CD4-positive, alpha-beta T cell (primary cell): Measurements from ENCODE around the gene HMCN1. TPM values are rescaled to one million over a fixed set of nuclear protein-coding genes. Genes with fewer than 3 reads are reported as not detected.

Experiments used
- ATAC-seq: fragments of 200-7000 bp; cut with Tn5 transposase; one replicate; pipeline ENCODE4 v1.10.0; 2022; ENCODE audit warnings: mild to moderate bottlenecking; ENCODE audit not compliant: poor library complexity
- CTCF ChIA-PET: fragments of 350-600 bp; sonication (Branson Sonifier 250); formaldehyde crosslinking; loops from one replicate; lab custom pipeline; 2021; ENCODE audit warnings: antibody characterized with exemption, inconsistent platforms; lab: Charles Lee
- POLR2A ChIA-PET: fragments of 350-600 bp; sonication (Branson Sonifier 250); formaldehyde crosslinking; loops from one replicate; lab custom pipeline; 2021; ENCODE audit warnings: antibody characterized with exemption, inconsistent platforms; lab: Charles Lee
- DNase-seq, 14 experiments: peaks; one replicate each; pipeline ENCODE4 v3.0.0-alpha.2; 2013 to 2020; ENCODE audit warnings: mixed read lengths in 2 of 14
- H3K27ac ChIP-seq, 2 donors: one replicate each; pipeline versions ENCODE4 v1.5.1 to v1.7.0; 2013; ENCODE audit warnings: low read length in 2 of 2, low read depth in 1 of 2, mild to moderate bottlenecking in 1 of 2
- H3K27me3 ChIP-seq, 2 experiments: 1 replicate in 1 of 2; 2 replicates in 1 of 2; pipeline versions ENCODE4 v1.6.1 to v1.7.0; 2013; ENCODE audit warnings: low read length in 2 of 2, control low read depth in 1 of 2, mild to moderate bottlenecking in 1 of 2, moderate library complexity in 1 of 2; ENCODE audit not compliant: insufficient read depth in 2 of 2, control insufficient read depth in 1 of 2
- H3K36me3 ChIP-seq: one replicate; pipeline ENCODE4 v1.6.1; 2013; ENCODE audit warnings: low read length, control low read depth; ENCODE audit not compliant: insufficient read depth
- H3K4me1 ChIP-seq: one replicate; pipeline ENCODE4 v1.6.1; 2013; ENCODE audit warnings: low read length, control low read depth; ENCODE audit not compliant: insufficient read depth
- H3K4me3 ChIP-seq: one replicate; pipeline ENCODE4 v1.5.1; 2013; ENCODE audit warnings: mild to moderate bottlenecking, low read length, moderate library complexity
- H3K9me3 ChIP-seq, 2 experiments: 1 replicate in 1 of 2; 2 replicates in 1 of 2; pipeline versions ENCODE4 v1.6.1 to v1.7.0; 2013; ENCODE audit warnings: low read length in 2 of 2, mild to moderate bottlenecking in 2 of 2, control low read depth in 1 of 2, moderate library complexity in 1 of 2; ENCODE audit not compliant: control insufficient read depth in 1 of 2, insufficient read depth in 1 of 2
- H3K27ac Mint-ChIP-seq: one replicate; pipeline ENCODE4 v1.8.0; 2020; ENCODE audit warnings: mixed read lengths
- H3K27me3 Mint-ChIP-seq: one replicate; pipeline ENCODE4 v1.8.0; 2021; ENCODE audit warnings: mixed read lengths
- H3K36me3 Mint-ChIP-seq: one replicate; pipeline ENCODE4 v1.8.0; 2021; ENCODE audit warnings: low read depth, mixed read lengths
- H3K4me1 Mint-ChIP-seq: one replicate; pipeline ENCODE4 v1.8.0; 2021; ENCODE audit warnings: low read depth, mixed read lengths
- H3K4me3 Mint-ChIP-seq: one replicate; pipeline ENCODE4 v1.8.0; 2020; ENCODE audit warnings: mild to moderate bottlenecking, mixed read lengths
- H3K9me3 Mint-ChIP-seq: one replicate; pipeline ENCODE4 v1.8.0; 2020; ENCODE audit warnings: mixed read lengths
- intact Hi-C, 2 experiments: fragments of 100-400 bp; cut with DNase I in 1 of 2; cut with micrococcal nuclease in 1 of 2; formaldehyde crosslinking; loops; one replicate each; pipeline versions ENCODE4 v1.15.1 to v1.9.0; 2023 to 2025; cut with DNase I, micrococcal nuclease
- total RNA-seq, 174 experiments: library from RNA in 2 of 174; stranded (reverse) in 2 of 174; gene quantifications; one replicate each; pipeline ENCODE4 v1.2.3 and lab custom pipeline; 2021 to 2026
- TF ChIP-seq, protein P1 (sequence below): fragments of 200-600 bp; IDR thresholded peaks from one replicate; pipeline ENCODE4 v1.8.0; 2022; ENCODE audit warnings: antibody characterized with exemption, mild to moderate bottlenecking

The HMCN1 gene
- total RNA-seq, 2 experiments from 2014 or later: 0.14 TPM

- intact Hi-C loops: no loop called here
- H3K27ac Mint-ChIP-seq: no peak overlapping the region
- TF ChIP-seq, protein P1, sequence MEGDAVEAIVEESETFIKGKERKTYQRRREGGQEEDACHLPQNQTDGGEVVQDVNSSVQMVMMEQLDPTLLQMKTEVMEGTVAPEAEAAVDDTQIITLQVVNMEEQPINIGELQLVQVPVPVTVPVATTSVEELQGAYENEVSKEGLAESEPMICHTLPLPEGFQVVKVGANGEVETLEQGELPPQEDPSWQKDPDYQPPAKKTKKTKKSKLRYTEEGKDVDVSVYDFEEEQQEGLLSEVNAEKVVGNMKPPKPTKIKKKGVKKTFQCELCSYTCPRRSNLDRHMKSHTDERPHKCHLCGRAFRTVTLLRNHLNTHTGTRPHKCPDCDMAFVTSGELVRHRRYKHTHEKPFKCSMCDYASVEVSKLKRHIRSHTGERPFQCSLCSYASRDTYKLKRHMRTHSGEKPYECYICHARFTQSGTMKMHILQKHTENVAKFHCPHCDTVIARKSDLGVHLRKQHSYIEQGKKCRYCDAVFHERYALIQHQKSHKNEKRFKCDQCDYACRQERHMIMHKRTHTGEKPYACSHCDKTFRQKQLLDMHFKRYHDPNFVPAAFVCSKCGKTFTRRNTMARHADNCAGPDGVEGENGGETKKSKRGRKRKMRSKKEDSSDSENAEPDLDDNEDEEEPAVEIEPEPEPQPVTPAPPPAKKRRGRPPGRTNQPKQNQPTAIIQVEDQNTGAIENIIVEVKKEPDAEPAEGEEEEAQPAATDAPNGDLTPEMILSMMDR: no peak
- Histone ChIP-seq H3K4me3 (no peak overlapping the region), H3K4me1 (no peaks in the 10 kb centered on the region), H3K36me3 (no peaks in the 10 kb centered on the region), H3K27me3 (peaks cover 3 to 7% of the 10 kb centered on the region in 2 experiments), H3K27ac (no peak overlapping the region), H3K9me3 (no peaks in the 10 kb centered on the region)
- no peak for ATAC-seq
- no peaks in the 10 kb centered on the region for H3K9me3 Mint-ChIP-seq
- CTCF ChIA-PET: no interaction called here
- peaks cover 6% of the 10 kb centered on the region for H3K27me3 Mint-ChIP-seq
- no peaks in the 10 kb centered on the region for H3K4me1 Mint-ChIP-seq
- H3K4me3 Mint-ChIP-seq: no peak overlapping the region
- H3K36me3 Mint-ChIP-seq: no peaks in the 10 kb centered on the region
- no peak for DNase-seq
- POLR2A ChIA-PET: no interaction called here
Observed at GRCh38 chr1:185837711-185838110, 103.5 kb downstream of the HMCN1 start.

DNA sequence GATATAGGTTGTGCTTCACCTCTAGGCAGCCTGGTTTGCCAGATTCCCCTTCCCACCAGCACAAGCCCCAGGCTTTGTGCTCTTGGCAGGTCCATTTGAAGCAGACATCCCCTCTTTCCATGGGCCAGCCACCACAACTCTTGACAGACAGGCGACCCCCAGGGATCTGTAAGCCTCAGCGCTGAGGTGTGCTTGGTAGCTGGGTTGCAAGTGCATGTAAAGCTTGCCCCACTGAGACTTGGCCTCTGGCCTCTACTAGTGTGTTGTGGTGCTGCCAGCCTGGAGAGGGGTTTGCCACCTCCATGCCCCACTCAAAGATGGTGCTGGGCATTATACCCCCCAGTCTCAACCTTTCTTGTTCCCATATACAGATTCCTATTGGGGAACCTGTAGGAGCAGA lies 103.9 kb downstream of the HMCN1 start:
- Mint-ChIP-seq H3K4me1 (no peaks in the 10 kb centered on the region), H3K9me3 (no peaks in the 10 kb centered on the region), H3K27ac (no peak overlapping the region), H3K27me3 (peaks cover 6% of the 10 kb centered on the region), H3K4me3 (no peak overlapping the region), H3K36me3 (no peaks in the 10 kb centered on the region)
- CTCF ChIA-PET: no interaction called here
- POLR2A ChIA-PET: no interaction called here
- Histone ChIP-seq H3K27me3 (peaks cover 3 to 7% of the 10 kb centered on the region in 2 experiments), H3K9me3 (no peaks in the 10 kb centered on the region), H3K27ac (no peak overlapping the region), H3K4me3 (no peak overlapping the region), H3K36me3 (no peaks in the 10 kb centered on the region), H3K4me1 (no peaks in the 10 kb centered on the region)
- TF ChIP-seq, protein P1: no peak
- ATAC-seq: no peak
- no peak for DNase-seq
- intact Hi-C loops: no loop called here

DNA sequence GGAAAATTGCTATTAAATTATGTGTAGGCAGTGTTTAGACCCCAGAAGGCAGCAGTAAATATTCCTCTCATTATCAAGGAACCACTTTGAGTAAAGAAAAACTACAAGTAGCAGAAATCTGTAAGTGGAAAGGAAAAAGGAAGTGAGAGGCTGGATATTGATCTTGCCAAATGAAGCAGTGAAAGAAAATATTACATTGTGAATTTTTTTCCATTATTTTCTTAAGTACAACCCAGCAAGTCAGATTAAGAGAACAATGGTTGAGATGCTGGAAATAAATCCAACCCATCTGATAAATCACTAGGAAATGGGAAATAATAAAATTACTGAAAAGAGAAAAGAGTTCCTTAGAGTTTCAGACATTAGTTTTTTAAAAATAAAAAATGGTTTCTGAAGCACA lies 106.7 kb downstream of the HMCN1 start:
- peaks cover 6% of the 10 kb centered on the region for H3K27me3 Mint-ChIP-seq
- H3K9me3 Mint-ChIP-seq: no peaks in the 10 kb centered on the region
- no peak overlapping the region for H3K27ac Mint-ChIP-seq
- no peak for ATAC-seq
- H3K4me3 Mint-ChIP-seq: no peak overlapping the region
- H3K27me3 ChIP-seq: peaks cover 3 to 7% of the 10 kb centered on the region in 2 experiments
- H3K4me3 ChIP-seq: no peak overlapping the region
- no peaks in the 10 kb centered on the region for H3K4me1 Mint-ChIP-seq
- CTCF ChIA-PET: no interaction called here
- TF ChIP-seq, protein P1: no peak
- no peak overlapping the region for H3K27ac ChIP-seq
- no peaks in the 10 kb centered on the region for H3K4me1 ChIP-seq
- no peaks in the 10 kb centered on the region for H3K36me3 Mint-ChIP-seq
- intact Hi-C loops: no loop called here
- POLR2A ChIA-PET: no interaction called here
- no peaks in the 10 kb centered on the region for H3K9me3 ChIP-seq
- DNase-seq: no peak
- H3K36me3 ChIP-seq: no peaks in the 10 kb centered on the region
